BE2C (cell line): ENCODE results near the gene PSME3.

Source experiments
- DNase-seq: peaks from one replicate; pipeline ENCODE4 v3.0.0-alpha.2; 2020
- H3K27me3 ChIP-seq: fragments of 250-450 bp; sonication (Bioruptor Pico); 2 replicates; pipeline ENCODE4 v1.5.1; 2020; ENCODE audit warnings: mild to moderate bottlenecking
- H3K36me3 ChIP-seq: fragments of 250-450 bp; sonication (Bioruptor Pico); 2 replicates; pipeline ENCODE4 v1.5.1; 2020; ENCODE audit warnings: mild to moderate bottlenecking
- H3K4me1 ChIP-seq: fragments of 250-450 bp; sonication (Bioruptor Pico); 2 replicates; pipeline ENCODE4 v1.5.1; 2020
- H3K4me3 ChIP-seq: 2 replicates; pipeline ENCODE4 v1.5.1; 2011; ENCODE audit warnings: low read depth, low read length
- H3K9me3 ChIP-seq: fragments of 250-450 bp; sonication (Bioruptor Pico); 2 replicates; pipeline ENCODE4 v1.5.1; 2020
- TF ChIP-seq, protein P1 (sequence below): IDR thresholded peaks from 2 replicates; pipeline ENCODE4 v1.5.1; 2012; ENCODE audit warnings: mild to moderate bottlenecking, low read depth, low read length

PSME3 gene

GRCh38 chr17:42806249-42806648 lies 26.9 kb upstream of the PSME3 start:
- Histone ChIP-seq H3K27me3 (peaks cover 21% of the 10 kb centered on the region), H3K4me1 (no peaks in the 10 kb centered on the region), H3K9me3 (no peaks in the 10 kb centered on the region; the same call in 1 of the 2 replicates), H3K36me3 (peaks cover 3% of the 10 kb centered on the region; the same call in 1 of the 2 replicates), H3K4me3 (no peak overlapping the region)
- no peak for DNase-seq
- TF ChIP-seq, protein P1, sequence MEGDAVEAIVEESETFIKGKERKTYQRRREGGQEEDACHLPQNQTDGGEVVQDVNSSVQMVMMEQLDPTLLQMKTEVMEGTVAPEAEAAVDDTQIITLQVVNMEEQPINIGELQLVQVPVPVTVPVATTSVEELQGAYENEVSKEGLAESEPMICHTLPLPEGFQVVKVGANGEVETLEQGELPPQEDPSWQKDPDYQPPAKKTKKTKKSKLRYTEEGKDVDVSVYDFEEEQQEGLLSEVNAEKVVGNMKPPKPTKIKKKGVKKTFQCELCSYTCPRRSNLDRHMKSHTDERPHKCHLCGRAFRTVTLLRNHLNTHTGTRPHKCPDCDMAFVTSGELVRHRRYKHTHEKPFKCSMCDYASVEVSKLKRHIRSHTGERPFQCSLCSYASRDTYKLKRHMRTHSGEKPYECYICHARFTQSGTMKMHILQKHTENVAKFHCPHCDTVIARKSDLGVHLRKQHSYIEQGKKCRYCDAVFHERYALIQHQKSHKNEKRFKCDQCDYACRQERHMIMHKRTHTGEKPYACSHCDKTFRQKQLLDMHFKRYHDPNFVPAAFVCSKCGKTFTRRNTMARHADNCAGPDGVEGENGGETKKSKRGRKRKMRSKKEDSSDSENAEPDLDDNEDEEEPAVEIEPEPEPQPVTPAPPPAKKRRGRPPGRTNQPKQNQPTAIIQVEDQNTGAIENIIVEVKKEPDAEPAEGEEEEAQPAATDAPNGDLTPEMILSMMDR, result no peak

DNA sequence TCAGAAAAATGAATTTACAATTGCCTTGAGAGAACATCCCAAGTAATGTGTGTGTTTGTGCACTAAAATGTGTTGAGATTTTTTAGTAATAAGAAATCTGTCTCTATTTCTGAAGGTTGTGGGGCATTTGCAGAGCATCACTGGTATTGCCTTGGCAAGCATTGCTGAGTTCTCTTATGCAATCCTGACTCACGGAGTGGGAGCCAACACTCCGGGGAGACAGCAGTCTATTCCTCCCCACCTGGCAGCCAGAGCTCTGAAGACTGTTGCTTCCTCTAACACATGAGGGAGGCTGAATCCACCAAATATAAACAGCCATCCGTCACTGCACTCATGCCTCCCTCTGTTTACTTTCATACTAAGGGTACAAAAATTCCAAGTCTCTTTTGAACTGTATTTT lies 23.9 kb upstream of the PSME3 start:
- H3K36me3 ChIP-seq, result peaks cover 10% of the 10 kb centered on the region
- H3K4me3 ChIP-seq, result no peak overlapping the region
- no peaks in the 10 kb centered on the region for H3K4me1 ChIP-seq
- no peak for DNase-seq
- TF ChIP-seq, protein P1, result no peak
- no peaks in the 10 kb centered on the region for H3K9me3 ChIP-seq
- H3K27me3 ChIP-seq, result peaks cover 7% of the 10 kb centered on the region

GRCh38 chr17:42814633-42815399 lies 18.4 kb upstream of the PSME3 start:
- Histone ChIP-seq H3K4me3 (no peak overlapping the region), H3K27me3 (no peaks in the 10 kb centered on the region), H3K9me3 (no peaks in the 10 kb centered on the region), H3K4me1 (no peaks in the 10 kb centered on the region), H3K36me3 (peaks cover 43% of the 10 kb centered on the region)
- TF ChIP-seq, protein P1, result no peak
- DNase-seq, result no peak

GRCh38 chr17:42817866-42818265 lies 15.3 kb upstream of the PSME3 start:
- peaks cover 33% of the 10 kb centered on the region for H3K36me3 ChIP-seq
- TF ChIP-seq, protein P1, result no peak
- no peak for DNase-seq

DNA sequence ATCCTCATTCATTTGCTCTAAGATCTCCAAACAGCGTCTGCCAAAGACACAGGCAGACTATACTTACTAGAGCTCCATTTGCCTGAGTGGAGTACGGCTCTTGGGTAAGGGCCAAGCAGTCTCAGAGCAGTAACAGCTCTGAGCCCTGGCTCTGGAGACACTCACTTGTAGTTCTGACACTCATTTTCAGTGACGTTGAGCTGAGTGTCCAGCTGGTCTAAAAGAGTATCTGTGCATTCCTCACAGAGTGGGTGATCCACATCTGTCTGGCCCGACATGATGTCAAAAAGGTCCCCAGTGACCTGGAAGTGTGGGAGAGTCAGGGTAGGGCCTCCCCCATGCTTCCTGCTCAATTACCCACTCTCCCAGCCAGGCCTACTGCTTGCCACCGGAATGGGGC lies 14.8 kb upstream of the PSME3 start:
- Histone ChIP-seq H3K36me3 (peaks cover 33% of the 10 kb centered on the region), H3K4me1 (no peaks in the 10 kb centered on the region), H3K27me3 (no peaks in the 10 kb centered on the region), H3K4me3 (no peak overlapping the region), H3K9me3 (no peaks in the 10 kb centered on the region)
- TF ChIP-seq, protein P1, result no peak
- no peak for DNase-seq

More at GRCh38 chr17:42817866-42818265, 15.3 kb upstream of the PSME3 start:
- no peaks in the 10 kb centered on the region for H3K27me3 ChIP-seq
- H3K4me1 ChIP-seq, result no peaks in the 10 kb centered on the region
- H3K4me3 ChIP-seq, result no peak overlapping the region
- no peaks in the 10 kb centered on the region for H3K9me3 ChIP-seq

- no peaks in the 10 kb centered on the region for H3K4me1 ChIP-seq
- peaks cover 29% of the 10 kb centered on the region for H3K36me3 ChIP-seq
- H3K9me3 ChIP-seq, result no peaks in the 10 kb centered on the region
- H3K27me3 ChIP-seq, result no peaks in the 10 kb centered on the region
- DNase-seq, result peak; percentile 81
- no peak overlapping the region for H3K4me3 ChIP-seq
- TF ChIP-seq, protein P1, result peak; percentile 92
These were observed 13.2 kb upstream of the PSME3 start for GRCh38 chr17:42819939-42820535.
